Parathyroid adenoma (tissue), 2 donors: Measurements from ENCODE around the gene ATP6V0B.

ENCODE experiments used
- H2AFZ ChIP-seq: fragments of 300-600 bp; sonication (generic); one replicate; pipeline ENCODE4 v1.7.0; 2017; ENCODE audit warnings: antibody characterized with exemption, mild to moderate bottlenecking
- H3K27ac ChIP-seq: fragments of 300-600 bp; sonication (generic); one replicate; pipeline ENCODE4 v1.7.0; 2017
- H3K27me3 ChIP-seq: fragments of 300-600 bp; sonication (generic); one replicate; pipeline ENCODE4 v1.7.0; 2017; ENCODE audit warnings: low read length; ENCODE audit not compliant: control insufficient read depth, insufficient read depth
- H3K36me3 ChIP-seq: fragments of 300-600 bp; sonication (generic); one replicate; pipeline ENCODE4 v1.7.0; 2017; ENCODE audit warnings: low read length; ENCODE audit not compliant: control insufficient read depth, insufficient read depth
- H3K4me1 ChIP-seq: fragments of 300-600 bp; sonication (generic); one replicate; pipeline ENCODE4 v1.7.0; 2017; ENCODE audit warnings: control low read depth
- H3K4me2 ChIP-seq: fragments of 300-600 bp; sonication (generic); one replicate; pipeline ENCODE4 v1.7.0; 2017; ENCODE audit warnings: low read length
- H3K4me3 ChIP-seq: fragments of 300-600 bp; sonication (generic); one replicate; pipeline ENCODE4 v1.7.0; 2017; ENCODE audit warnings: low read depth, low read length
- H3K79me2 ChIP-seq: fragments of 300-600 bp; sonication (generic); one replicate; pipeline ENCODE4 v1.7.0; 2017; ENCODE audit warnings: control low read depth
- H3K9ac ChIP-seq: fragments of 300-600 bp; sonication (generic); one replicate; pipeline ENCODE4 v1.7.0; 2017; ENCODE audit warnings: mild to moderate bottlenecking
- H3K9me3 ChIP-seq: fragments of 300-600 bp; sonication (generic); one replicate; pipeline ENCODE4 v1.7.0; 2017; ENCODE audit warnings: low read length; ENCODE audit not compliant: control insufficient read depth
- TF ChIP-seq, protein P1 (sequence below): fragments of 300-600 bp; sonication (generic); IDR thresholded peaks from one replicate; pipeline ENCODE4 v1.7.0; 2017; ENCODE audit warnings: antibody characterized with exemption, mild to moderate bottlenecking
- donor health status: primary hyperparathyroidism.

Gene ATP6V0B

DNA sequence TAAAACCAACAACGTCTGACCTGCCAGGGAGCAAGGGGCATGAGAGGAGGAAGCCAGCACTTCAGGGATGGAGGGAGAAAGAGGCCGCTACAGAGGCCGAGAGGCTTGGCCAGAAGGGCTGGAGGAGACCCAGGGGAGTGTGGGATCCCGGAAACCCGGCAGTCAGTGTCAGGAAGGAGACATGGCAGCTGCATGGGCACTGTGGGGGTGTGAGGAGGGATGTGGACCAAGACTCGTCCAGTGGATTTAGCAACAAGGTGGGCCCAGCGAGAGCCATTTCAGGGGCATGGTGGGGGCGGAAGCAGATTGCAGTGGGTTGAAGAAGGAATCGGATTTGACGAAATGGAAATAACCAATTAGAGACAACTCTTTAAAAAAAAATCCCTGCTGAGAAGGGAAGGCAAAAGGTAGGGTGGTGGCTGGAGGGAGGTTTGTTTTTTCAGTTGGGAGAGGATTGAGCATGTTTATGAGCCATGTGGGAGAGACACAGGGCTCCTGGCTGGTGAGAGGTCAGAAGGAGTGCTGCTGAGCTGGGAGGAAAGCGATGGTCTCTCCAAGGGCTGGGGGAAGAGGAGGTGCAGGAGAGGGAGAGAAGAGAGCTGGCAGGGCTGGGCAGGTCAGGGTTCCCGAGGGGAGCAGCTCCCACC lies 8.6 kb downstream of the ATP6V0B start:
- Histone ChIP-seq H3K4me3 (no peak overlapping the region), H3K36me3 (no peaks in the 10 kb centered on the region)

DNA sequence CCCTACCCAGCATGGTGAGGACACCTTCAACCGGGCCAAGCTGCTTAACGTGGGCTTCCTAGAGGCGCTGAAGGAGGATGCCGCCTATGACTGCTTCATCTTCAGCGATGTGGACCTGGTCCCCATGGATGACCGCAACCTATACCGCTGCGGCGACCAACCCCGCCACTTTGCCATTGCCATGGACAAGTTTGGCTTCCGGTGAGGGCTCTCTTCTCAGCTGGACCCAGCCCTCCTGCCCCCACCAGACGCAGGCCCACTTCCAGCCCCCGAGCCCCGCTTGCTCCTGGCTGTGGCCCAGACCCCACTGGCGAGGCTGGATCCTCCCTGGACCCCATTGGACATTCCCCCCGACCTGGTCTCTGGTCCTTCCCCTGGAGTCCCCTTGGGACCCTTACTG lies 10.1 kb downstream of the ATP6V0B start:
- Histone ChIP-seq H2AFZ (no peak overlapping the region), H3K4me1 (no peaks in the 10 kb centered on the region), H3K27me3 (no peaks in the 10 kb centered on the region), H3K9ac (no peak overlapping the region), H3K79me2 (no peaks in the 10 kb centered on the region), H3K4me3 (no peak overlapping the region), H3K27ac (no peak overlapping the region), H3K4me2 (no peak overlapping the region), H3K36me3 (no peaks in the 10 kb centered on the region), H3K9me3 (no peaks in the 10 kb centered on the region)
- TF ChIP-seq, protein P1, sequence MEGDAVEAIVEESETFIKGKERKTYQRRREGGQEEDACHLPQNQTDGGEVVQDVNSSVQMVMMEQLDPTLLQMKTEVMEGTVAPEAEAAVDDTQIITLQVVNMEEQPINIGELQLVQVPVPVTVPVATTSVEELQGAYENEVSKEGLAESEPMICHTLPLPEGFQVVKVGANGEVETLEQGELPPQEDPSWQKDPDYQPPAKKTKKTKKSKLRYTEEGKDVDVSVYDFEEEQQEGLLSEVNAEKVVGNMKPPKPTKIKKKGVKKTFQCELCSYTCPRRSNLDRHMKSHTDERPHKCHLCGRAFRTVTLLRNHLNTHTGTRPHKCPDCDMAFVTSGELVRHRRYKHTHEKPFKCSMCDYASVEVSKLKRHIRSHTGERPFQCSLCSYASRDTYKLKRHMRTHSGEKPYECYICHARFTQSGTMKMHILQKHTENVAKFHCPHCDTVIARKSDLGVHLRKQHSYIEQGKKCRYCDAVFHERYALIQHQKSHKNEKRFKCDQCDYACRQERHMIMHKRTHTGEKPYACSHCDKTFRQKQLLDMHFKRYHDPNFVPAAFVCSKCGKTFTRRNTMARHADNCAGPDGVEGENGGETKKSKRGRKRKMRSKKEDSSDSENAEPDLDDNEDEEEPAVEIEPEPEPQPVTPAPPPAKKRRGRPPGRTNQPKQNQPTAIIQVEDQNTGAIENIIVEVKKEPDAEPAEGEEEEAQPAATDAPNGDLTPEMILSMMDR, result no peak

More for the DNA sequence above, 8.6 kb downstream of the ATP6V0B start:
- no peaks in the 10 kb centered on the region for H3K27me3 ChIP-seq
- H2AFZ ChIP-seq, result no peak overlapping the region
- no peaks in the 10 kb centered on the region for H3K9me3 ChIP-seq
- no peaks in the 10 kb centered on the region for H3K79me2 ChIP-seq
- no peak overlapping the region for H3K4me2 ChIP-seq
- TF ChIP-seq, protein P1, result no peak
- no peak overlapping the region for H3K9ac ChIP-seq
- H3K4me1 ChIP-seq, result no peaks in the 10 kb centered on the region
- no peak overlapping the region for H3K27ac ChIP-seq

DNA sequence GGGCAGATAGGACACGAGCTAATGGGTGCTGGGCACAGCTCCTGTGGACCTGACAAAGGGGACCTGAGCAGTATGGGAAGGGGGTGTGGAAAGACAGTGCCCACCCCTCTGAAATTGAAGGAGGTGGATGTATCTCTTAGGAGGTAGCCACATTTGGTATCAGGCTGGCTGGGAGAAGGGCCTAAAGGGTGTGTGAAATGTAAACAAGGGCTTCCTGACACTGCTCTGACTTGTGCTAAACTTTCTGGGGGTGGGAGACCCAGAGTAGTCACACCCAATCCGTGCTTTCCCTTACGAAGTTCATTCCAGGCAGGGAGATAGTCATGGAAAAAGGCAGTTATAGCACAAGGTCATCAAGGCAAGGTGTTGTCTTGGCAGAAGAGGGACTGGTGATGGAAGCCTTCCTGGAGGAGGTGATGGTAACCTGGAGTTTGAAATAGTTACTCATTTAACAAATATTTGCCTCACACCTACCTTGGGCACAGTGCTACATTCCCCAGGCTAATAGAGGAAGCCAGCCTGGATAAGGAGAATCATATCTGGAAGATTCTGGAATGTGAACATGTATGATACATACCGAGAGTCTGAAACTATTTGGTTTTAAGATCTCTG lies 11.3 kb downstream of the ATP6V0B start:
- no peaks in the 10 kb centered on the region for H3K27me3 ChIP-seq
- H2AFZ ChIP-seq, result no peak overlapping the region
- TF ChIP-seq, protein P1, result no peak
- peaks cover 2% of the 10 kb centered on the region for H3K4me1 ChIP-seq
- H3K79me2 ChIP-seq, result no peaks in the 10 kb centered on the region
- no peak overlapping the region for H3K27ac ChIP-seq
- no peaks in the 10 kb centered on the region for H3K36me3 ChIP-seq
- H3K9ac ChIP-seq, result no peak overlapping the region
- H3K4me2 ChIP-seq, result no peak overlapping the region
- no peak overlapping the region for H3K4me3 ChIP-seq
- H3K9me3 ChIP-seq, result no peaks in the 10 kb centered on the region

DNA sequence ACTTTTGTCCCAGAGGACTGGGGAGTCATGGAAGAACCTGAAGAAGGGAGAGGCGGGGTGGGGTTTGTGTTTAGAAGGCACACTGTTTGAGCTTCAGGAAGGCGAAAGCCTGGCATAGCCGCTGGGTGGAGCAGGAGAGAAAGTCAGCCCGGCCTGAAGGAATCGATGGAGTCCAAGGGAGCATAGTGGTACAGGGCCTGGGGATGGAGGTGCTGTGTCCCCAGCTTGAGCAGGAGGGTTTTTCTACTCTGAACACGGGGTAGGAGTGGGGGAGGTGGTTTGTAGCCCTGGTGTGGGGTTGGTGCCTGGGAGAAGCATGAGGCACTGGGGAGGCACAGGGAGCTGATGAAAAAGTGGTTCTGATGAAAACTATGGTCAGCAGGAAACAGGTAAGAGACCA lies 12.0 kb downstream of the ATP6V0B start:
- no peak overlapping the region for H3K27ac ChIP-seq
- no peak overlapping the region for H3K4me2 ChIP-seq
- no peaks in the 10 kb centered on the region for H3K9me3 ChIP-seq
- H3K4me3 ChIP-seq, result no peak overlapping the region
- no peaks in the 10 kb centered on the region for H3K27me3 ChIP-seq
- TF ChIP-seq, protein P1, result no peak
- no peak overlapping the region for H2AFZ ChIP-seq
- H3K36me3 ChIP-seq, result no peaks in the 10 kb centered on the region
- H3K79me2 ChIP-seq, result no peaks in the 10 kb centered on the region
- peaks cover 2% of the 10 kb centered on the region for H3K4me1 ChIP-seq
- no peak overlapping the region for H3K9ac ChIP-seq
